Measurements from ENCODE around the gene TMEM98.
"Not testable (repeated sequence)": the region's sequence is repeated elsewhere in the genome, so short reads cannot be mapped to it uniquely, and the experiment has no call there.

The TMEM98 gene, protein sequence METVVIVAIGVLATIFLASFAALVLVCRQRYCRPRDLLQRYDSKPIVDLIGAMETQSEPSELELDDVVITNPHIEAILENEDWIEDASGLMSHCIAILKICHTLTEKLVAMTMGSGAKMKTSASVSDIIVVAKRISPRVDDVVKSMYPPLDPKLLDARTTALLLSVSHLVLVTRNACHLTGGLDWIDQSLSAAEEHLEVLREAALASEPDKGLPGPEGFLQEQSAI

DNA sequence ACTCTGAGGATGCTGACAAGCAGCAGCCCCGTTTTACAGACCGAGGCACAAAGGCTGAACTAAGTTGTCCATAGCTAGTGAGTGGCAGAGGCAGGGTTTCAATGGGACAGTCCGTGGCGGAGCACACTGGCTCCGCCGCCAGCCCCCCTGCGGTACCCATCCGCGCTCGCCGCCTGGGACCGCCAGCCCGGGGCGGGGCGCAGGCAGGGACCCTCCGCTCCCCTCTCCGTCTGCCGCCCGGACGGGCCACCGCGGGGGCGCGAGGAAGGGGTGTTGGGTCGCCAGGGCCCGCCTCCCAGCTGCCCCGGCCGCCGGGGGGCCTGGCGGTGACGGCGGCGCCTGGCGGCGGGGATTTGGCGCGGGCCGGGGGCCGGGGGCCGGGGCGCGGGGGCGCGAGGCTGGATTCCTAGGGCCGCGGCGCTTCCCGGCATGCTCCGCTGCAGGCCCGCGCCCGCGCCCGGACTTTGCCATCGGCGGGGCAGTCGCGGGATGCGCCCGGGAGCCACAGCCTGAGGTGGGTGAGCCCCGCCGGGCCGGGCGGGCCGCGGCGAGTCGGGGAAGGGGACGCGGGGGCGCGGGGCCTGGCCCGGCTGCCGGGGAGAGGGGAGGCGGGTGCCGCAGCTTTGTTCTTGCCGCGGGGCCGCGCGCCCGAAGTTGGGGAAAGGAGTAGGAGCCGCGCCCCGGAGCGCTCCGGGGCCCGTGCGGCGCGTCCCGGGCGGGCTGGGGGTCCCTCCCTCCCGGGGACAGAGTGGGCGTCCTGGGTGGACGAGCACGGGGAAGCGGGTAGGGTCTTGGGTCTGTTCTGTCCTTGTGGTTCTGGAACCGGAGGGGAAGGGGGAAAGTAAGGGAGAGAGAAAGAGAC is at the start of gene TMEM98:
TSS of gene TMEM98 (plus strand) at position 430 of the 862 bp plus-strand sequence. CDS start 3,376 bp downstream, outside the sequence.
- no peak for DNase-seq

DNA sequence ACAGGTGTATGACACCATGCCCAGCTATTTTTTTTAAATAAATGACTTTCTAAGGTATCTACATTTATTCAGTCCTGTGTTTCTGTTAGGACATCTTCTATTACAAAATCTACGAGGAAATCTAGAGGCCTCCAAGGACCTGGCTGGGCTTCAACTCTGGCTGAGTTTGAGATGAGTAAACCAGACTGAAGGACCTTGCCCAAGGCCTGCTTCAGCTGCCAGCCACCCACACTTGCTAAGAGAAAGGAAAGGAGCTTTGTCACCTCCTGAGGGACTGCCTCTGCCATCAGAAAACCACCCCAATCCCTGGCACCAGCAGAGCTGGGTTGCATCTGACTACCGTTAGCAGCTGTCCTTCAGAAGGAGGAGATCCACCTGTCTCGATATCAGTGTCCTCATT is 49.7 kb upstream of the TMEM98 start:
- DNase-seq, result no peak

DNA sequence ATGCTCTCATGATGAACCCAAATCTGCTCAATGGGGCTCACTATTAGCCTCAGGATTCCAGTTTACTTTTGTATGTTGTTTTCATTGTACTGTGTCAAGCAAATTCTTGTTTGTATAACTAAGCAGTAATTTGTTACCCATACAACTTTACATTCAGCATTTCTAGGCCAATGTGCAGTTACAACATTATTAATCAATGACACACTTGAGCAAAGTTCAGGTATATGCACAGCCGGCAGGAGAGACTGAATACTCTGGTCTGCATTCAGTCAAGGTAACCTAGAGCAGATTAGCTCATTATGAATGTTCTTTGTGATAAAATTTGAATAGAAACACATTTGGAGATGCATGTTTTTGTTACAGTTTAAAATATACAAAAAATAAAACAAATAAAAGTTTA is 48.8 kb upstream of the TMEM98 start:
- no peak for DNase-seq

DNA sequence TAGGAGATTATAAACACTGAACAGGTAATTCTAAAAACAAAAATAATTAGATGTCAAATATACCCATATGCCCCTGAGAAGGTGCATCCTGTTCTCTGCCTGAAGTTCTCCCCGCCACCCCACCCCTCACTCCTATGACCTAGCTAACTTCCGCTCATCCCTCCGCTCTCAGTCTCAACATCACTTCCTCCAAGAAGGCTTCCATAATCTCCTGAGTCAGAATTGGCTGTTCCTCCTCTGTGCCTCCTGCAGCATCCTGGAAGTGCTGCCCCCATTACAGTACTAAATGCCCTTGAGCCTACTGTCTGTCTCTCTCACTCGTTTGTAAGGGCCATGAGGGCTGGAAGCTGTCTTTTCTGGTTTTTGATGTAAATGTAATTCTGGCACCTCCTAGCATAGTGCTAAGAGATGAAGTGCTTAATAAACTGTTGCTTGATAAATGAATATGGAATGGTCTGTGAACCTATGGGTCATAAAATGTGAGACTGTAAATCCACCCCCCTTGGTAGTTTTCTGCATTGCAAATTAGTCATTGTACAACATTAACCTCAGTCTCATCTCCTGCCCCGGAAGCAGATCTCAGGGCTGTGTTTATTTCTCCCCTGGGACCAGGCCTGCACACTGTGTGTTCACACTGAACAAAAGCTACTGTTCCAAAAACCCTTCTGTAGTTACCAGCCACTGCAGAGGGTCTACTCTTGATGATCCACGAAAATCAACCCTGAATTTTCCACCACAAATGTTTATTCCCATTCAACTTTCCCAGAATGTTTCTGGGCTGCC is 47.1 kb upstream of the TMEM98 start:
- no peak for DNase-seq

DNA sequence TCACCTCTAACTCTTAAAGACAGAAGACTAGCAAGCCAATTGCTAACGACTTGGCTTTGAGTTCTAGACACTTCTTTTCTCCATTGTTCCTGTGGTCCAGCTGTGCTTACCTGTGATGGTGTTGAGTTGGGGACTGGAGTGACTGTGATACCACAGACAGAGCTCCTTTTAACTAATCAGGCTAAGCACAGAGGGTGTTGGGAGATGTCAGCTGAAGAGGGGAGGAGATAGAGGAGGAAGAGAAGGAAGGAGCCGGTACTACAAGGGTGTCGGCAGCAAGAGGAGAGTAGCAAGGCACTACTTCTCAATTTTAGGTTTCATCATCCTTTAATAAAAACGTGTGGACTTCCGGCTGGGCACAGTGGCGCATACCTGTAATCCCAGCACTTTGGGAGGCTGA is 45.9 kb upstream of the TMEM98 start:
- no peak for DNase-seq

DNA sequence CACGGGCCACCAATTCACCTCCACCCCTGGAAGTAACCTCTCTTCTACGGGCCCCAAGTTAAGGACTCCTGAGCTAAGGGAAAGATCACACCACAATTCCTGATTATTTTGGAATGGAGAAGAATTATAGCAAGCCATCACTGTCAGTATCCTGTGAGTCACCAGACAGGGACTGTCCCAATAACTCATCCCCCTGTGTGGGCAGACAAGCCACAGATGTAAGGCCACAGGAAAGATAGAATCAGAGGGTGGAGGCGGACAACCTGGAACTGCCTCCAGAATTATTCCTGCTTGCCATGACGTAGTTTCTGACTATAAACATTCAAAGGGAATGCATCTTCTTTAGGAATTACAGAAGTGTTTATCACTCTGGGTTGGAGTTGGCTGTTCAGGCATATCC is 45.2 kb upstream of the TMEM98 start:
- no peak for DNase-seq

DNA sequence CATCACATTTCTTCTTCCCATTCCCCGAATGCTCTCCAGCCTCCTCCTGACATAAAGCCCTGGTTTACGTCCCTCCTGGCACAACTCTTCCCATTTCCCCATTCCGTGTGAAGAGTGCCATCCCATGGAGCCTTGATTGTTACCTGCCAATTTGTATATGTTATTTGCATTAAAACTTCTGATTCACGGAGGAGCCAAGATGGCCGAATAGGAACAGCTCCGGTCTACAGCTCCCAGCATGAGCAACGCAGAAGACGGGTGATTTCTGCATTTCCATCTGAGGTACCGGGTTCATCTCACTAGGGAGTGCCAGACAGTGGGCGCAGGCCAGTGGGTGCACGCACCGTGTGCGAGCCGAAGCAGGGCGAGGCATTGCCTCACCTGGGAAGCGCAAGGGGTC is 41.0 kb upstream of the TMEM98 start:
- DNase-seq, result not testable (repeated sequence)

DNA sequence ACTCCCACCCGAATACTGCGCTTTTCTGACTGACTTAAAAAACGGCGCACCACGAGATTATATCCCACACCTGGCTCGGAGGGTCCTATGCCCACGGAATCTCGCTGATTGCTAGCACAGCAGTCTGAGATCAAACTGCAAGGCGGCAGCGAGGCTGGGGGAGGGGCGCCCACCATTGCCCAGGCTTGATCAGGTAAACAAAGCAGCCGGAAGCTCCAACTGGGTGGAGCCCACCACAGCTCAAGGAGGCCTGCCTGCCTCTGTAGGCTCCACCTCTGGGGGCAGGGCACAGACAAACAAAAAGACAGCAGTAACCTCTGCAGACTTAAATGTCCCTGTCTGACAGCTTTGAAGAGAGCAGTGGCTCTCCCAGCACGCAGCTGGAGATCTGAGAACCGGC is 40.5 kb upstream of the TMEM98 start:
- not testable (repeated sequence) for DNase-seq

DNA sequence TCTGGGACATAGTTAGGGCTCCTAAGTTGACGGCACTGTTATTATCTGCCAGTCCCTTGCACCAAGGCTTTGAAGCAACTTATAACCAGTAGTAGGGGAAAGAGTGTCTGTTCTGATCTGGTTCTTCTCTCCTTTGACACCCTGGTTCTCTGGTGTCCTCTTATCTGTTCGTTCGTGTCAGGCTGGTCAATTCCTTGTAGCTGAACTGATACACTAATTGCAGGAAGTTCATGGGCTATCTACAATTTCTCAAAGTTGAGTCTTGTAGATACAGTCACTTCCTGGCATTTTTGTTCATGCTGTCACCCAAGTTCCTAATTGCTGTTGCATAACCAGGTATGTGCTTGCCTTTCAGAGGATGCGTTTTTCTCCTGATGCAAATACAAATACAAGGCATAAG is 33.7 kb upstream of the TMEM98 start:
- DNase-seq, result no peak

DNA sequence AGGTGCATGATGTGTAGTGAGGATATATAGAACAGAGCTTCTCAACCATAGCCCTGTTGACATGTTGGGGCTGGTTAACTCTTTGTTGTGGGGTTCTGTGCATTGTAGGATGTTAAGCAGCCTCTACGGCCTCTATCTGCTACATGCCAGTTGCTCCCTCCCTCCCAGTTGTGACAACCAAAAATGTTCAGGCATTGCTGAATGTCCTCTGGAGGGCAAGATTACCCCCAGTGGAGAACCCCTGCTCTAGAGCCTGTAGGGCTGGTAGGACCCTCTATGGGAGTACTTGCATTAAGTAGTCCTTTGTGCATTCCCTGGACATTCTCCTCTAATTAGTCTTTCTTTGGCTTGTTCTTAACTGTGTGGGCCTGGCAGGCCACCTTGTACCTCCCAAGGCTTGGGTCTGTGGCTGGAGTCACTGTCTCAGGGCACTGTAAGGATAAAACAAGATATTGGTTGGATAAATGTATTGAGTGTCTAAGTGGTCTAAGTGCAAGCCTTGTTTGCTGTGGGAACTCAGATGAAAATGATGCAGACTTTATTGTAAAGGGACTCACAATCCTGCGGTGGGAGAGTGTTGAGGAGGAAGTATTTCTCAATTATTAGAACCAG is 31.2 kb upstream of the TMEM98 start:
- no peak for DNase-seq

DNA sequence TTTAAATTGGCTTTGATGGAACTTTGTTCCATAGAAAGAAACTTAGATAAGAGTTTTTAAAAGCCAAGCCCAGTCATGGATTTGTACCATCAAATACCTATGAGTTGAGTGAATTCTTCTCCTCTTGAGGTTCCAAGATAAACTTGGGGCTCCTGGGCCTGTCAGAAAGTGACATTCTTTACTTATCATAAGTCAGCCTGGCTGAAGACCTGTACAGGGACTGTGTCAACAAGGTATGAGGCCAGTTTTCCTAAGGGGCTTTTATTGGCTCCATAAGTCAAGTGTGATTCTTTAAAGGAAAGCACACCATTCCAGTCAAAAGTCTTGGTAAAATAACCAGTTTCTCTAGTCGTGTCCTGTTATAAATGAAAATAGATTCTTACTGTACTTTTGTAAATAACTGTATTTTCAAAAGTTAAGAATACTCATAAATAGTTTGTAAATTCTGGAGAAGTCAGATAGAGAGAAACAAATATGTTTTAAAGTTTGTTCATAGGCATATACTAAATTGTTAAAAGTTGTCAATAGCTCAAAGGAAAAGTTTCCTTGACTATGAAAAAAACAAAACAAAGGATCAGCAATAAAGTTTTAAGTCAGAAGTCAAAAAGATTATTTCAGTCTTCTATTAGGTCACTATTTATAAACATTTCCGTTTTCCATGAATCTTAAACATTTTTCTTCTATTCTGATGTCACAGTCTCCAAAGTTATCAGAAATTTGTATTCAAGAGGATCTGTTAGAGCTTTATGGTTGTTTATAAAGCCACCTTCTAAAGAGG is 28.5 kb upstream of the TMEM98 start:
- no peak for DNase-seq

DNA sequence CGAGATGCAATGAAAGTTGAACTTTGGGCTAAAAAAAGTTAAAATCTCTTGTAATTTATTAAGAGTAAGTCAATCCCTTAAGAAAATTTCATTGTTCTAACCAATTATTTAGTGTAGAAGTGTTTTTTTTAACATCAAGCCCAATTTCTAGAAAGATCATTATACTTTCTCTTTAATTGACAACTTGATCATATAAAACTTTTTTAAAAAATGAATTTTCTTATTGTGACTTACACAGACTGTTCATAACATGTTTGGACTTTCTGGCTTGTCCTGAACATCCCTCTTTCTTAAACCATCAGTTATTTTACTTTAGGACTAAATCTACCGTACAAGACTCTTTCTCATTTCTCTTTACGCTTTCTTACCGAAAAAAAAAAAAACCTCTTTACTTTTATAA is 26.2 kb upstream of the TMEM98 start:
- no peak for DNase-seq

DNA sequence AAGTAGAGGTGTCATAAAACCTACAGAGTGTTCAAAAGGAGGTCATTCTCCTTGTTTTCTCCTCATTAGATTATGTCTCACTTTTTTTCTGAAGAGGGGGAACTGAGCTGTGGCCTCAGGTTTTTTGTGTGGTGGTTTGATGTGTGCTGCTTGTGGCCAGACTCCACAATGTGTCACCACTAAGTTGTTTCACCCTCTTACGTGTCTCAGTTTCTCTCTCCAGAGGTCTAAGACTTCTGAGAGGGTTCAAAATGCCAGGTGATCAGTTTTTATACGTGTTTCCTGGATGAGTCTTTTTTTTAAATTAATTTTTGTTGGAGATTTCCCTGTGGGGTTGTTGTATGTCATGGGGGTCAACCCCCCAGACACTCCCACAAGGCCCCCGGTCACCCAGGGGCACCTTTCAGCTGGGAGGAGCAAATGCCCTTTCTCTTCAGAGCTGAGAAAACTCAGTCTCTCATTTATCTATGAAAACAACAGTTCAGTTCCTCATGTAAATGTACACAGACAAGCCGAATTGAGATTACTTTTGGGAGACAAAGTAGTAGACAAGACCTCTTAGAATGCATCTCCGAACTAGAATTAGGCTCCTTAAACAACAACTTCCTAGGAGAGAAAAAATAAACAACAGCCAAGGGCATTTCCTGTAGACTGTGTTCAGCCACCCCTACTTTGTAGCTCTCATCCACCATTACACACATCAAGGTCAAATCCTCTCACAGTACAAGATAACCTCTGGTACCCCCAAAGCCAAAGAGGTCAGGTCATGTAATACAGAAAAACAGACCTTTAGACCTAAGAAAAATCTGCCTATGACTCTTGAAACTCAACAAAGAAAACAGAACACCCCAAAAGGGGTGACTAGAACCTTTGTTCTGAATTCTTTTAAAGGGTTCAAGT is 23.9 kb upstream of the TMEM98 start:
- no peak for DNase-seq

DNA sequence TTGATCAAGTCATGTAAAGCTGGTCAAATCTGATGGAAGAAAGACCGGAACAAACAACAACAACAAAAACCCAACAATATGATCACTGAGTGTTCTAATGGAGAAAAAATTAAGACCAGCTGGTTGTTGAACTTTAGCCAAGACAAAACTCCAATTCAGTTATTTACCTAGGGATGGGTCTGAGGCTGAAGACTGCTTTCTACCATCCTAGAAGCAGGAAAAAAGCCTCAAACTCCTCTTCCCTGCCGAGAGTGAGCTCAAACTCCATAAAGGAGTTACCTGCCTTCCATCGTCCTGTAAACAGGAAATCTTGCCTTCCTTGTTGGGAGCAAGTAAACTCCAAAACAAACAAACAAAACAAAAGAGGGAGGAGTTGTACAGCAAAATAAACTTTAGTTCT is 23.1 kb upstream of the TMEM98 start:
- no peak for DNase-seq

DNA sequence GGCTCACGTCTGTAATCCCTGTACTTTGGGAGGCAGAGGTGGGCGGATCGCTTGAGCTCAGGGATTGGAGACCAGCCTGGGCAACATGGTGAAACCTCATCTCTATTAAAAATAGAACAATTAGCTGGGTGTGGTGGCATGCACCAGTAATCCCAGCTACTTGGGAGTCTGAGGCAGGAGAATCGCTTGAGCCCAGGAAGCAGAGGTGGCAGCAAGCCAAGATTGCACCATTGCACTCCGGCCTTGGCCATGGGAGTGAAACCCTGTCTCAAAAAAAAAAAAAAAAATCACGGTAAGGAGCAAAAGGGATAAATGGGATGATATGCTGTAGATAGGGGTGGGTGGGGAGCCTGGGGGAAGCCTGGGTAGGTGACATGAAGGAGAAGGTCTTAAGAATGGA is 20.4 kb upstream of the TMEM98 start:
- no peak for DNase-seq

DNA sequence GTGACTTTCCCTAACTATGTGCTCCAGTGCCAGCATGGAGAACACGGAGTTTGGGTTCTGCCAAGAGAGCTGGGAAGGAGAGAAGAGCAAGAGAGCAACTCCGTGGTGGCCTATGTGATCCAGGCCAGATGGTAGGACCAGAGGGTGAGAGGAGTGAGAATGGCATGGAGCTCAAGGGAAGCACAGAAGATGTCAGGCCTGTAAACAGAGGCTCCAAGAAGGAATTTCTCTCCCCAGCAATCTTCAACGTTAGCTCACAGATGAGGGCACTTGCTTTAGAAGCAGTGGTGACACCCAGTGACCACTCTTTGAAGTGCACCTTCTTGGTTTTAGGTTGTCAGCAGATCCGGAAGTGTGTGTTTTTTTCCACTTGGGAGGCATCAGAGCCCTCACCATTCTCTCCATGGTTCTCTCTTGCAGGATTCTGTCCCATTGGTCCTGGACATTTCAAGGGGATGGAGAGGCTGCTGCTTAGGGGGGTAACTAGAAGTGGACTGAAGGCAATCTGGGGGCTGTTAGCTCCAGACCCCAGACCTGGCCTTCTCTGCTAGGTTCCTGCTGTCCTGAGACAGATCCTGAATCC is 18.1 kb upstream of the TMEM98 start:
- DNase-seq, result peak in 1 of 2 donors; percentile 40

DNA sequence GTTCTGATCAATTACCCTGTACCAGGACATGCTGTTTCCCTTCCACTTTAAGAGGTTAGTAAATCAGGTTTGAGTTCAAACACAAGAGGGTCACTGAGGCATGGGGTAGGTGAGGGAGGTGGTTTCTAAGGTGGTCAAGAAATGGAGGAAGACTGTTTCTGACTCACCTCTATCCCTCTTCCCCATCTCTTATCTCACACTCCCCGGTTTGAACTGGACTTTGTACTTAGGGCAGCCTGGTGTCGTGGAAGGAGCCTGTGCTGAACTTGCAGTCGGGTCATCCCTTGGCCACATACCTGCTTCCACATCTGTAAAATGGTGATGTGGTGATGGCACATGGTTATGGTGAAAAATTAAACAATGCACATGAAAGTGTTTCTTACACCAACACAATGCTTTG is 17.2 kb upstream of the TMEM98 start:
- DNase-seq, result no peak

DNA sequence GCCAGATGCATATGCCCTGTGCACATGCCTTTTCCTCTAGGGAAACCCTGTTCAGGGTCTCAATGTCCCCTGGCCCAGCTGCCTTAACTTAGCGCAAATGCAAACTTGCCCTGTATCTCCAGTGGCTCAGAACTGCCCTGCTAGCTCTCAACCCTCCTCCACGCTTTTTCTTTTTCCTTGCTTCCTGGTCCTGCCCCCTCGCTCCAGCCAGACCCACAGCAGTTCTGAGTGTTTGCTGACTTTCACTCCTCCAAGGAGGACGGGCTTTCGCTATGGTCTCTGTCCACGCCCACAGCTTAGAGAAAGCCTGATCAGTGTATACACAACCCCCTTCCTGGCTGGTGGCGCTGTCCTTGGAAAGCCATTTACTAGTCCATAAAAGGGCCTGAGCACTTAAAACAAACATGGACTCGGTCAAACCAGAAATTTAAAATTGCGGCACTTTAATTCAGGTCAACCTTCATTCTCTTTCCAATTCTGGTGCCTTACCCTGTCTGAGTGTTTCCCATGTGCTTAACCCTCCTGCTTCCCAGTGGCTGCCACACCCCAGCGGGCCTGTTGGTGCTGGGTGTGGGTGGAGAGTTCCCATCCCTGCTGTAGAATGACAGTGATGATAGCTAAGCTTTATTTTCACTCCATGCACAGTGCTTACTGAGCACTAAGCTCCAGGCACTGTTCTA is 15.6 kb upstream of the TMEM98 start:
- no peak for DNase-seq

DNA sequence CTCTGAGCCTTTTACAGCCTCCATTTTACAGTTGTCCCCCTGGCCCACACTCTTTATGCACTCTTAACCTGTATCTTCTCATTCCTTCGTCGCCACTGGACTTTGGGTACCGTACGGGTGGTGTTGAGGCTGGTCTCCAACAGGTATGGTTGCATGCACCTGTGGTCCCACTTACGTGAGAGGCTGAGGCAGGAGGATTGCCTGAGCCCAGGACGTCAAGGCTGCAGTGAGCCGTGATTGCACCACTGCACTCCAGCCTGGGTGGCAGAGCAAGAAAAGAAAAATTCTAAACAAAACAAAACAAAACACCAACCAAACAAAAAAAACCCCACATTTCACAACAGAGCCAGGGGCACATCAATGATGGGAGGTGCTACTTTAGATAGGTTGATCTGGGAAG is 14.4 kb upstream of the TMEM98 start:
- no peak for DNase-seq

DNA sequence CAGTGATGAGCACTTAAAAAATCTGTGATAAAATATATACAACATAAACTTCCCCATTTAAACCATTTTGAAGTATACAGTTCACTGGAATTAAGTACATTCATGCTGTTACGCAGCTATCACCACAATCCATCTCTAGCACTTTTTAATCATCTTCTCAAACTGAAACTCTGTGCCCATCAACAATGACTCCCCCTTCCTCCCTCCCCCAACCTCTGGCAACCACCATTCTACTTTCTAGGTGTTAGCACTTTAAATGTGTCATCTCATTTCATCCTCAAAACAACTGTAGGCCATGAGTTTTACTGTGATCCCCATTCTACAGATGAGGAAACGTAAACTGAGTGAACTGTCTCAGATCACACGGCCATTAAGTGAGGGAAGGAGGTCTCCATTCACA is 13.8 kb upstream of the TMEM98 start:
- DNase-seq, result no peak
